Measurements from ENCODE around the gene KCNG2. TPM values are rescaled to one million over a fixed set of nuclear protein-coding genes. Genes with fewer than 3 reads are reported as not detected.
A peak's percentile ranks its signal among the peaks of the same experiment; 100 is the strongest.

KCNG2 gene
- total and polyA plus RNA-seq, 4 experiments from 2014 or later, result not detected

DNA sequence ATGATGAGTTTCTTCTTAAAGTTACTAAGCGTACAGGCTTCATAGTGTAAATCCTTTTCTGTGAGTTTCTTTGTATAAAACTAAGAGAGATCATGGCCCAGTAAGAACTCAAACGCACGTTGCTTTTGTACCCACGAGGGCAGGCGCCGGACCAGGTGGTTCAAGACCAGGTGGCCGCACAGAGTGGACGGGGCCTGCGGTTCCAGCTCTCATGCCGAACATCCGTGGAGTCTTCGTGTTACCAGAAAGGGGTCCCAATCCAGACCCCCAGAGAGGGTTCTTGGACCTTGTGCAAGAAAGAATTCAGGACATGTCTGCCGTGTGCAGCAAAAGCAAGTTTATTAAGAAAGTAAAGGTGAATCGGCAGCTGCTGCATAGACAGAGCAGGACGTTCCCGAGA is 53.0 kb downstream of the KCNG2 start:
- ChIA-PET CTCF (ENCODE audit: partially characterized antibody) (no interaction called here), POLR2A (ENCODE audit: partially characterized antibody) (no interaction called here)
- H3K9me3 ChIP-seq (ENCODE audit: control insufficient read depth in 1 of 2, low read length in 2 of 2), result no peaks in the 10 kb centered on the region
- H3K27me3 Mint-ChIP-seq, result peaks cover 2 to 8% of the 10 kb centered on the region in 2 donors
- H3K27ac ChIP-seq (ENCODE audit: low read depth, low read length), result no peak overlapping the region
- no peak overlapping the region for H3K4me3 Mint-ChIP-seq
- peaks cover 0 to 2% (median 0%) of the 10 kb centered on the region in 8 donors for H3K9me3 Mint-ChIP-seq
- H3K4me1 ChIP-seq (ENCODE audit: insufficient read depth, low read length), result no peaks in the 10 kb centered on the region
- no peak overlapping the region for H3K27ac Mint-ChIP-seq
- DNase-seq, result no peak
- H3K27me3 ChIP-seq (ENCODE audit: insufficient read depth, low read length), result no peaks in the 10 kb centered on the region
- H3K36me3 Mint-ChIP-seq, result no peaks in the 10 kb centered on the region
- no peak overlapping the region for H3K4me3 ChIP-seq (ENCODE audit: low read length in 2 of 2)
- H3K36me3 ChIP-seq (ENCODE audit: insufficient read depth, low read length), result no peaks in the 10 kb centered on the region
- intact Hi-C loops (cut with micrococcal nuclease), result no loop called here
- no peaks in the 10 kb centered on the region for H3K4me1 Mint-ChIP-seq

DNA sequence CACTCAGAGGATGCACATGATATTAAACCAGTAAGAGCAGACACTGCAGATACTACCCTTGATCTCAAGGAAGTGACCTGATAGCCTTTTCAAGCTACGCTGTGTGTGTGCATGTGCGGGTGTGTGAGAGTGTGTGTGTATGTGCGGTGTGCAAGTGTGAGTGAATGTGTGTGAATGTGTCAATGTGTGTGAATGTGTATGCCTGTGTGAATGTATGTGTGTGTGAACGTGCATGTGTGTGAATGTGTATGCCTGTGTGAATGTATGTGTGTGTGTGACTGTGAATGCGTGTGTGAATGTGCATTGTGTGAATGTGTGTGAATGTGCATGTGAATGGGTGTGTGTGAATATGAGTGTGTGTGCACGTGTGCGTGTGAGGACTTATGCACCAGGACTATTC is 53.8 kb downstream of the KCNG2 start:
- peaks cover 0 to 2% (median 0%) of the 10 kb centered on the region in 8 donors for H3K9me3 Mint-ChIP-seq
- DNase-seq, result no peak
- POLR2A ChIA-PET (ENCODE audit: partially characterized antibody), result no interaction called here
- Histone ChIP-seq H3K27ac (ENCODE audit: low read depth, low read length) (no peak overlapping the region), H3K4me1 (ENCODE audit: insufficient read depth, low read length) (no peaks in the 10 kb centered on the region), H3K4me3 (ENCODE audit: low read length in 2 of 2) (no peak overlapping the region), H3K27me3 (ENCODE audit: insufficient read depth, low read length) (no peaks in the 10 kb centered on the region), H3K36me3 (ENCODE audit: insufficient read depth, low read length) (no peaks in the 10 kb centered on the region), H3K9me3 (ENCODE audit: control insufficient read depth in 1 of 2, low read length in 2 of 2) (no peaks in the 10 kb centered on the region)
- no peak overlapping the region for H3K27ac Mint-ChIP-seq
- no peaks in the 10 kb centered on the region for H3K4me1 Mint-ChIP-seq
- H3K27me3 Mint-ChIP-seq, result peaks cover 4 to 10% of the 10 kb centered on the region in 2 donors
- CTCF ChIA-PET (ENCODE audit: partially characterized antibody), result no interaction called here
- H3K36me3 Mint-ChIP-seq, result no peaks in the 10 kb centered on the region
- H3K4me3 Mint-ChIP-seq, result no peak overlapping the region
- intact Hi-C loops (cut with micrococcal nuclease), result no loop called here

DNA sequence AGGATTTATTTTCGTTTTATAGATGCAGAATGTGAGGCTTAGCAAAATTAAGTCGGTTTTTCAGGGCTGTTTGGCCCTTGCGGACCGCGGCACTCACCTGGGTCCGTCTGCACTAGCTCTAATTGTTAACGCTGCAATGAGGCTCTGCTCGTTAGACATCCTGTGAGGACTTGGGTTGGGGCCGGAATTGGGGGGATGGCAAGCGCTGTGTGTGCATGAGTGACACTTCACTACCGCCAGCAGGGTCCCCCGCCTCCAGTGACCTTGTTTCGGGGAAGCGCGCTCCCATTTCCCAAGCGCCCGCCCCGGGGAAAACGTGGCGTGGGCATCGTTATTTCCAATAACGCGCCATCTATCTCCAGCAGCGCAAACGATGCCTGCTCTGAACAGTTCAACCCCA is 54.2 kb downstream of the KCNG2 start:
- intact Hi-C loops (cut with micrococcal nuclease), result no loop called here
- POLR2A ChIA-PET (ENCODE audit: partially characterized antibody), result no interaction called here
- DNase-seq, result no peak
- CTCF ChIA-PET (ENCODE audit: partially characterized antibody), result no interaction called here
- Histone ChIP-seq H3K4me1 (ENCODE audit: insufficient read depth, low read length) (no peaks in the 10 kb centered on the region), H3K36me3 (ENCODE audit: insufficient read depth, low read length) (no peaks in the 10 kb centered on the region), H3K27ac (ENCODE audit: low read depth, low read length) (no peak overlapping the region), H3K27me3 (ENCODE audit: insufficient read depth, low read length) (no peaks in the 10 kb centered on the region), H3K4me3 (ENCODE audit: low read length in 2 of 2) (no peak overlapping the region), H3K9me3 (ENCODE audit: control insufficient read depth in 1 of 2, low read length in 2 of 2) (no peaks in the 10 kb centered on the region)
- peaks cover 5 to 10% of the 10 kb centered on the region in 2 donors for H3K27me3 Mint-ChIP-seq
- H3K27ac Mint-ChIP-seq, result peak overlapping the region in 1 of 7 donors; percentile 48
- peaks cover 0 to 2% (median 0%) of the 10 kb centered on the region in 8 donors for H3K9me3 Mint-ChIP-seq
- H3K4me1 Mint-ChIP-seq, result no peaks in the 10 kb centered on the region
- H3K4me3 Mint-ChIP-seq, result no peak overlapping the region
- H3K36me3 Mint-ChIP-seq, result no peaks in the 10 kb centered on the region

DNA sequence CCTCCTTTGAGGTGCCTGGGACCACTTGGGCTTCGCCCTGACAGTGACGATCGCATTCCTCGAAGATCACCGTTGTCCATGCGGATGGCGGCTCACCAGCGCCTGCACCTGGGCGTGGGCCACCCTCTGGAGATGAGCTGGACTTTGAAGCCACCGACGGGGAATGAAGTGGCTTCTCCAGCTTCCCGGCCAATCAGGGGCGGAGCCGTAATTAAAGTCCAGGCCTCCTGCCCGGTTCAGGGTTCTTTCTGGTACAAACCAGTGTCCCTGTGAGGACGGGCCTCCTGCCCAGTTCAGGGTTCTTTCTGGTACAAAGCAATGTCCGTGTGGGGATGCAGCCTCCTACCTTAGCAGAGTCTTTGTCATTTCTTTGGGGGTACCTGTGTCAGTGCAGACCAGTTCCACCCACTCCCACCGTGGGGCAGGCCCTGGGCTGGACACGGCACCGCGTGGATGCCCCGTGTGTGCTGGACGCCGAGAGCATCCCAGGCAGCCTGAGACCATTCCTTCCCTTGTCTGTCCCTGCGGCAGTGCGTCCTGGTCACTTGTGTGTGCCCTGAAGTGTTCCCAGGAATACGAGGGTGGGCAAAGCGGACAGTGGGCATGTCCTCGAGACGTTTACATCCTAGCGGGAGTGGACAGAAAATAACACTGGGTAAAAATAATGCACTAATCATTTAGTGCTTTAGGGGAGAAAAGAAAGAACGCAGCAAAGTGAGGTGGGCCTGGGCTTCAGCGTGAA is 55.0 kb downstream of the KCNG2 start:
- Histone ChIP-seq H3K27ac (ENCODE audit: low read depth, low read length) (no peak overlapping the region), H3K36me3 (ENCODE audit: insufficient read depth, low read length) (no peaks in the 10 kb centered on the region), H3K4me3 (ENCODE audit: low read length in 2 of 2) (no peak overlapping the region), H3K4me1 (ENCODE audit: insufficient read depth, low read length) (no peaks in the 10 kb centered on the region), H3K9me3 (ENCODE audit: control insufficient read depth in 1 of 2, low read length in 2 of 2) (no peaks in the 10 kb centered on the region), H3K27me3 (ENCODE audit: insufficient read depth, low read length) (no peaks in the 10 kb centered on the region)
- Mint-ChIP-seq H3K9me3 (peaks cover 0 to 2% (median 0%) of the 10 kb centered on the region in 8 donors), H3K27ac (no peak overlapping the region), H3K4me3 (no peak overlapping the region), H3K27me3 (peaks cover 11 to 13% of the 10 kb centered on the region in 2 donors), H3K4me1 (no peaks in the 10 kb centered on the region), H3K36me3 (no peaks in the 10 kb centered on the region)
- POLR2A ChIA-PET (ENCODE audit: partially characterized antibody), result no interaction called here
- intact Hi-C loops (cut with micrococcal nuclease), result no loop called here
- CTCF ChIA-PET (ENCODE audit: partially characterized antibody), result no interaction called here
- no peak for DNase-seq

DNA sequence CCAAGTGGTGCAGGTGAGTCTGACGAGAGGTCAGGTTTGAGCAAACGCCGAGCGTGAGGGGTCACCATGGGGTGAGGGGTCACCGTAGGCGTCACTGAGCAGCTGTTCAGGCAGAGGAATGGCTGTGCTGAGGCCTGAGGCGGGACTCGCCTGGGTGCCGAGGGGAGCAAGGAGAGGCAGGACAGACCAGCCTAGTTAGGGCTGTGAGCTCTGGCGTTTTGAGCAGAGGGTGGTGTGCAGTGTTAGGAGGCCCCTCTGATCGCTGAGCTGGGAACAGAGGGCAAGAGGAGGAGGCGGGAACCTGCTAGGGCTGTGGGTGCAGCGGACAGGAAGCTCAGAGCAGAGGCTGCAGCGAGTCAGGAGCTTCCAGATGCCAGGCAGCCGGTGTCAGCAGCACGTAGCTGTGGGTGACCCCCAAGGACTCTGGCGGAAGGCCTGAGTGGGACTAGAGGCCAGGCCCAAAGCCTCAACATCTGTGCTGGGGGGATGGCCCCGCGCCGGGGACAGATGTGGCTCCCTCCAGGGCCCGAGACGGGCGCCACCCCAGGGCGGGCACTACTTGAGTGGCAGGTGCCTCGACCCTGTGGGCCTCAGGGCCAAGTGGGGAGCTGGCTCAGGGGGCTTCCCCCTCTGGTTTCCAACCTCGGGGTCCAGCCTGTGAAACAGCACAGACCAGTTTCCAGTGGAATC is 55.7 kb downstream of the KCNG2 start:
- Histone ChIP-seq H3K36me3 (ENCODE audit: insufficient read depth, low read length) (no peaks in the 10 kb centered on the region), H3K4me1 (ENCODE audit: insufficient read depth, low read length) (no peaks in the 10 kb centered on the region), H3K9me3 (ENCODE audit: control insufficient read depth in 1 of 2, low read length in 2 of 2) (no peaks in the 10 kb centered on the region), H3K4me3 (ENCODE audit: low read length in 2 of 2) (no peak overlapping the region), H3K27me3 (ENCODE audit: insufficient read depth, low read length) (no peaks in the 10 kb centered on the region), H3K27ac (ENCODE audit: low read depth, low read length) (no peak overlapping the region)
- intact Hi-C loops (cut with micrococcal nuclease), result no loop called here
- ChIA-PET POLR2A (ENCODE audit: partially characterized antibody) (no interaction called here), CTCF (ENCODE audit: partially characterized antibody) (no interaction called here)
- H3K27ac Mint-ChIP-seq, result no peak overlapping the region
- DNase-seq, result no peak
- no peaks in the 10 kb centered on the region for H3K4me1 Mint-ChIP-seq
- no peaks in the 10 kb centered on the region for H3K36me3 Mint-ChIP-seq
- peaks cover 0 to 2% (median 0%) of the 10 kb centered on the region in 8 donors for H3K9me3 Mint-ChIP-seq
- no peak overlapping the region for H3K4me3 Mint-ChIP-seq
- H3K27me3 Mint-ChIP-seq, result peaks cover 11 to 13% of the 10 kb centered on the region in 2 donors

DNA sequence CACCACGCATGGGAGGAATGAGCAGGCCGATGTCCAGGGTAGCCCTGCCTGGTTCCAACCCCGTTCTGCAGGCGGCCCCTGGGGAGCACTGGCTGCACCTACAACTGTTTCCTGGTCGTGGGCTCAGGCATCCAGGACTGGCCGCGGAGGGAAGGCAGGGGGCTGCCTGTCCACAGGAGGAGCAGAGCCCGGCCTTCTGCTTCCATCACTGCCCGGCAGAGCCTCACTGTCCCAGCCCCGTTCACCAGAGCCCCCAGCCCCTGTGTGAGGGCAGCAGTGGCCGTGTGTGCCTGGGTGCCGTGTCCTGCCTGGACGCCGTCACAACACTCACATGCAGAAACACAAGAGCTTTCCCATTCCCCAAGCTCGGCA is 56.2 kb downstream of the KCNG2 start:
- Histone ChIP-seq H3K4me1 (ENCODE audit: insufficient read depth, low read length) (no peaks in the 10 kb centered on the region), H3K4me3 (ENCODE audit: low read length in 2 of 2) (no peak overlapping the region), H3K27me3 (ENCODE audit: insufficient read depth, low read length) (no peaks in the 10 kb centered on the region), H3K9me3 (ENCODE audit: control insufficient read depth in 1 of 2, low read length in 2 of 2) (no peaks in the 10 kb centered on the region), H3K27ac (ENCODE audit: low read depth, low read length) (no peak overlapping the region), H3K36me3 (ENCODE audit: insufficient read depth, low read length) (no peaks in the 10 kb centered on the region)
- intact Hi-C loops (cut with micrococcal nuclease), result no loop called here
- POLR2A ChIA-PET (ENCODE audit: partially characterized antibody), result no interaction called here
- no peaks in the 10 kb centered on the region for H3K36me3 Mint-ChIP-seq
- DNase-seq, result no peak
- H3K9me3 Mint-ChIP-seq, result peaks cover 0 to 4% (median 0%) of the 10 kb centered on the region in 8 donors
- peaks cover 13% of the 10 kb centered on the region in 2 donors for H3K27me3 Mint-ChIP-seq
- CTCF ChIA-PET (ENCODE audit: partially characterized antibody), result no interaction called here
- H3K4me3 Mint-ChIP-seq, result no peak overlapping the region
- no peaks in the 10 kb centered on the region for H3K4me1 Mint-ChIP-seq
- H3K27ac Mint-ChIP-seq, result no peak overlapping the region

DNA sequence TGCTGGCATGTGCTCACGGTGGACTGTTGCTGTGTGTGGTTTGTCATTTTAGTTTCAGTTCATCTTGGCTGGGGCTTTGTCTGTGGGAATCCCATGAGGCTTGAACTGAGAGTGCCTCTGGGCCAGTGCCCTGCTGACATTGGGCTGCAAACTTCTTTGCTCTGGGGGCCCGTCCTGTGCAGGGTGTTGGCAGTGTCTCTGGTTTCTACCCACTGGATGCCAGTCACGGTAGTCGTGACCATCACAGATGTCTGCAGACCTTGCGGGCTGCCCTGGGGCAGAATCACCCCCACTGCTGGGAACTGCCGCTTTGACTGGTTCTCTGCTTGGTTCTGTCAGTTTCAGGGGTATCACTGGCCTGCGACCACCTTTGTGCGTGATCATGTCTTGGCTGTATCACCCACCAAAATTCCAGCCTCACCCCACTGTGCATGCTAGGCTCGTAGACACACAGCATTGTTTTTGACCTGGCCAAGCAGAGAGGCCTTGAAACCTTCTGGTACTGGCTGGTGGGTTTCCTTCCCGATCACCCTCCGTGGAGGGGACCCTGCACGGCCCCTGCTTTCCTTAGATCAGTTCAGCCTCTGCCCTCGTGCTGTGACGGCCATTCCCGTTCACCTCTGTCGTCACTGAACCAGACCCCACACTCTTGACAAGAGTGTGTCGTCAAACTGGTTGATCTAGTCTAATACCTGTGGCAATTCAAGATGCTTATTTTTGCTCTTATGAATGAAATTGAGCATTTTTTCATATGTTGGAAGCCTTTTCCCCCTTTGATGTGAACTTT is 57.6 kb downstream of the KCNG2 start:
- Histone ChIP-seq H3K27ac (ENCODE audit: low read depth, low read length) (no peak overlapping the region), H3K27me3 (ENCODE audit: insufficient read depth, low read length) (no peaks in the 10 kb centered on the region), H3K4me3 (ENCODE audit: low read length in 2 of 2) (no peak overlapping the region), H3K36me3 (ENCODE audit: insufficient read depth, low read length) (no peaks in the 10 kb centered on the region), H3K9me3 (ENCODE audit: control insufficient read depth in 1 of 2, low read length in 2 of 2) (no peaks in the 10 kb centered on the region), H3K4me1 (ENCODE audit: insufficient read depth, low read length) (no peaks in the 10 kb centered on the region)
- H3K36me3 Mint-ChIP-seq, result no peaks in the 10 kb centered on the region
- no peak overlapping the region for H3K27ac Mint-ChIP-seq
- CTCF ChIA-PET (ENCODE audit: partially characterized antibody), result no interaction called here
- DNase-seq, result no peak
- POLR2A ChIA-PET (ENCODE audit: partially characterized antibody), result no interaction called here
- no peak overlapping the region for H3K4me3 Mint-ChIP-seq
- no peaks in the 10 kb centered on the region for H3K4me1 Mint-ChIP-seq
- intact Hi-C loops (cut with micrococcal nuclease), result no loop called here
- H3K27me3 Mint-ChIP-seq, result peaks cover 13% of the 10 kb centered on the region in 2 donors
- H3K9me3 Mint-ChIP-seq, result peaks cover 0 to 4% (median 0%) of the 10 kb centered on the region in 8 donors
